Measurements from ENCODE around the gene IRS2. TPM values are rescaled to one million over a fixed set of nuclear protein-coding genes. Genes with fewer than 3 reads are reported as not detected.

IRS2 gene
- total and polyA plus RNA-seq, 2 experiments from 2014 or later, result 3.4 to 7.7 TPM

- Histone ChIP-seq H3K27ac (no peak overlapping the region), H3K4me3 (no peak overlapping the region), H3K4me1 (ENCODE audit: insufficient read depth) (no peaks in the 10 kb centered on the region), H3K9ac (no peak overlapping the region), H3K36me3 (ENCODE audit: low read depth) (no peaks in the 10 kb centered on the region), H2AFZ (no peak overlapping the region), H4K20me1 (ENCODE audit: insufficient read depth) (no peaks in the 10 kb centered on the region), H3K4me2 (ENCODE audit: unreplicated experiment) (no peak overlapping the region), H3K79me2 (ENCODE audit: insufficient read depth) (no peaks in the 10 kb centered on the region), H3K9me3 (ENCODE audit: low read depth) (no peaks in the 10 kb centered on the region), H3F3A (ENCODE audit: insufficient read depth) (no peaks in the 10 kb centered on the region), H3K27me3 (replicated peaks; ENCODE audit: insufficient read depth) (peaks cover 55% of the 10 kb centered on the region), H3K9me2 (ENCODE audit: insufficient read depth) (no peaks in the 10 kb centered on the region)
- no peak for DNase-seq
- TF ChIP-seq EZH2phosphoT487 (IDR thresholded peaks at IDR 0.05; ENCODE audit: insufficient read depth, low read depth), result no peak
- TF ChIP-seq EZH2 (IDR thresholded peaks at IDR 0.05; ENCODE audit: insufficient read depth, poor library complexity, severe bottlenecking), result no peak
- 38 to 40% methylated on average over 9 of the region's 9 CpGs for WGBS, 2 experiments (ENCODE audit: low coverage in 1 of 2, low lambda C conversion rate in 2 of 2, missing lambda C conversion rate in 2 of 2)
- in situ Hi-C loops (cut with MboI), result no loop called here
Measured at GRCh38 chr13:109712124-109712722, 74.2 kb downstream of the IRS2 start.

GRCh38 chr13:109707742-109708617 is 78.4 kb downstream of the IRS2 start:
- H3K27me3 ChIP-seq (replicated peaks; ENCODE audit: insufficient read depth), result peaks cover 75% of the 10 kb centered on the region
- no peak overlapping the region for H3K4me2 ChIP-seq (ENCODE audit: unreplicated experiment)
- in situ Hi-C loops (cut with MboI), result no loop called here
- H3K9me3 ChIP-seq (ENCODE audit: low read depth), result no peaks in the 10 kb centered on the region
- H3K4me1 ChIP-seq (ENCODE audit: insufficient read depth), result no peaks in the 10 kb centered on the region
- no peak overlapping the region for H3K27ac ChIP-seq
- H3K36me3 ChIP-seq (ENCODE audit: low read depth), result no peaks in the 10 kb centered on the region
- WGBS, 2 experiments (ENCODE audit: low coverage in 1 of 2, low lambda C conversion rate in 2 of 2, missing lambda C conversion rate in 2 of 2), result 65 to 71% methylated on average over 14 of the region's 14 CpGs
- H4K20me1 ChIP-seq (ENCODE audit: insufficient read depth), result no peaks in the 10 kb centered on the region
- TF ChIP-seq EZH2 (IDR thresholded peaks at IDR 0.05; ENCODE audit: insufficient read depth, poor library complexity, severe bottlenecking) (no peak), EZH2phosphoT487 (IDR thresholded peaks at IDR 0.05; ENCODE audit: insufficient read depth, low read depth) (no peak)
- no peak overlapping the region for H2AFZ ChIP-seq
- H3K4me3 ChIP-seq, result no peak overlapping the region
- no peak for DNase-seq
- no peaks in the 10 kb centered on the region for H3K79me2 ChIP-seq (ENCODE audit: insufficient read depth)
- H3K9me2 ChIP-seq (ENCODE audit: insufficient read depth), result no peaks in the 10 kb centered on the region
- H3K9ac ChIP-seq, result no peak overlapping the region
- no peaks in the 10 kb centered on the region for H3F3A ChIP-seq (ENCODE audit: insufficient read depth)

GRCh38 chr13:109707044-109707741 is 79.2 kb downstream of the IRS2 start:
- Histone ChIP-seq H3K4me3 (no peak overlapping the region), H3K79me2 (ENCODE audit: insufficient read depth) (no peaks in the 10 kb centered on the region), H2AFZ (no peak overlapping the region), H3K9me3 (ENCODE audit: low read depth) (no peaks in the 10 kb centered on the region), H3K4me1 (ENCODE audit: insufficient read depth) (no peaks in the 10 kb centered on the region), H3K36me3 (ENCODE audit: low read depth) (no peaks in the 10 kb centered on the region), H3F3A (ENCODE audit: insufficient read depth) (no peaks in the 10 kb centered on the region), H4K20me1 (ENCODE audit: insufficient read depth) (no peaks in the 10 kb centered on the region), H3K27ac (no peak overlapping the region), H3K4me2 (ENCODE audit: unreplicated experiment) (no peak overlapping the region), H3K9ac (no peak overlapping the region), H3K9me2 (ENCODE audit: insufficient read depth) (no peaks in the 10 kb centered on the region), H3K27me3 (replicated peaks; ENCODE audit: insufficient read depth) (peaks cover 80% of the 10 kb centered on the region)
- WGBS, 2 experiments (ENCODE audit: low coverage in 1 of 2, low lambda C conversion rate in 2 of 2, missing lambda C conversion rate in 2 of 2), result 44 to 47% methylated on average over 15 of the region's 15 CpGs
- TF ChIP-seq EZH2phosphoT487 (IDR thresholded peaks at IDR 0.05; ENCODE audit: insufficient read depth, low read depth), result no peak
- TF ChIP-seq EZH2 (IDR thresholded peaks at IDR 0.05; ENCODE audit: insufficient read depth, poor library complexity, severe bottlenecking), result no peak
- in situ Hi-C loops (cut with MboI), result no loop called here
- DNase-seq, result no peak

- Histone ChIP-seq H4K20me1 (ENCODE audit: insufficient read depth) (no peaks in the 10 kb centered on the region), H3K4me1 (ENCODE audit: insufficient read depth) (no peaks in the 10 kb centered on the region), H3K27me3 (replicated peaks; ENCODE audit: insufficient read depth) (peaks cover 80% of the 10 kb centered on the region), H3K9me3 (ENCODE audit: low read depth) (no peaks in the 10 kb centered on the region), H3K9me2 (ENCODE audit: insufficient read depth) (no peaks in the 10 kb centered on the region), H3K79me2 (ENCODE audit: insufficient read depth) (no peaks in the 10 kb centered on the region), H3K9ac (no peak overlapping the region), H3F3A (ENCODE audit: insufficient read depth) (no peaks in the 10 kb centered on the region), H3K27ac (no peak overlapping the region), H3K4me3 (no peak overlapping the region), H3K4me2 (ENCODE audit: unreplicated experiment) (no peak overlapping the region), H3K36me3 (ENCODE audit: low read depth) (no peaks in the 10 kb centered on the region), H2AFZ (no peak overlapping the region)
- TF ChIP-seq EZH2phosphoT487 (IDR thresholded peaks at IDR 0.05; ENCODE audit: insufficient read depth, low read depth), result no peak
- TF ChIP-seq EZH2 (IDR thresholded peaks at IDR 0.05; ENCODE audit: insufficient read depth, poor library complexity, severe bottlenecking), result no peak
- in situ Hi-C loops (cut with MboI), result no loop called here
- no peak for DNase-seq
- 49 to 52% methylated on average over 12 of the region's 12 CpGs for WGBS, 2 experiments (ENCODE audit: low coverage in 1 of 2, low lambda C conversion rate in 2 of 2, missing lambda C conversion rate in 2 of 2)
Measured at GRCh38 chr13:109706015-109706715, 80.2 kb downstream of the IRS2 start.
